HepG2 (cell line): ENCODE results near the gene EFNA4. TPM values are rescaled to one million over a fixed set of nuclear protein-coding genes. Genes with fewer than 3 reads are reported as not detected.

ENCODE experiments used
- CBFB ChIP-seq: sonication (generic); formaldehyde crosslinking; IDR thresholded peaks from 2 replicates; pipeline ENCODE4 v1.4.0; 2020; ENCODE audit warnings: missing genetic modification reagents
- CC2D1A ChIP-seq: sonication (generic); formaldehyde crosslinking; IDR thresholded peaks from 2 replicates; pipeline ENCODE4 v1.8.1; 2023; ENCODE audit warnings: mild to moderate bottlenecking, missing genetic modification reagents
- HNF4G ChIP-seq, 2 experiments: sonication (generic) in 1 of 2; formaldehyde crosslinking in 1 of 2; IDR thresholded peaks; 2 replicates each; pipeline versions ENCODE4 v1.4.0 to v1.6.1; 2011 to 2020; ENCODE audit warnings: borderline replicate concordance in 2 of 2, low read depth in 2 of 2, mild to moderate bottlenecking in 2 of 2, low read length in 1 of 2, missing genetic modification reagents in 1 of 2, moderate library complexity in 1 of 2
- HNRNPH1 ChIP-seq: fragments of 200-400 bp; formaldehyde crosslinking; optimal IDR thresholded peaks from 2 replicates; pipeline ENCODE3; 2017; ENCODE audit warnings: mild to moderate bottlenecking, low read depth, low read length
- HNRNPLL ChIP-seq: fragments of 200-400 bp; formaldehyde crosslinking; IDR thresholded peaks from 2 replicates; pipeline ENCODE4 v1.6.1; 2017; ENCODE audit warnings: mild to moderate bottlenecking, low read depth, low read length; ENCODE audit not compliant: poor library complexity, severe bottlenecking
- MAFG ChIP-seq: sonication (generic); formaldehyde crosslinking; IDR thresholded peaks from 2 replicates; pipeline ENCODE4 v1.5.1; 2020; ENCODE audit warnings: mild to moderate bottlenecking, missing genetic modification reagents
- MYC ChIP-seq: sonication (generic); formaldehyde crosslinking; IDR thresholded peaks from 2 replicates; pipeline ENCODE4 v1.9.0; 2021; ENCODE audit warnings: missing genetic modification reagents, borderline replicate concordance
- MYNN ChIP-seq: sonication (generic); formaldehyde crosslinking; IDR thresholded peaks from 2 replicates; pipeline ENCODE4 v1.4.0; 2020; ENCODE audit warnings: mild to moderate bottlenecking, low read depth, missing genetic modification reagents
- NFIB ChIP-seq: sonication (generic); formaldehyde crosslinking; IDR thresholded peaks from 2 replicates; pipeline ENCODE4 v1.9.0; 2021; ENCODE audit warnings: missing genetic modification reagents, mild to moderate bottlenecking, borderline replicate concordance
- SPEN ChIP-seq: sonication (generic); formaldehyde crosslinking; IDR thresholded peaks from 2 replicates; pipeline ENCODE4 v1.5.1; 2020; ENCODE audit warnings: low read depth, mild to moderate bottlenecking, missing genetic modification reagents
- THAP11 ChIP-seq: IDR thresholded peaks from 2 replicates; pipeline ENCODE4 v1.6.1; 2016; ENCODE audit warnings: missing biosample characterization, missing genetic modification reagents
- UBTF ChIP-seq: sonication (generic); formaldehyde crosslinking; IDR thresholded peaks from 2 replicates; pipeline ENCODE4 v1.4.0; 2020; ENCODE audit warnings: mild to moderate bottlenecking, missing genetic modification reagents
- ZBTB34 ChIP-seq: sonication (generic); formaldehyde crosslinking; IDR thresholded peaks from 2 replicates; pipeline ENCODE4 v1.8.0; 2022; ENCODE audit warnings: mild to moderate bottlenecking, missing genetic modification reagents
- ZBTB38 ChIP-seq: sonication (generic); formaldehyde crosslinking; IDR thresholded peaks from 2 replicates; pipeline ENCODE4 v1.5.1; 2020; ENCODE audit warnings: mild to moderate bottlenecking, missing genetic modification reagents
- ZBTB42 ChIP-seq: sonication (generic); formaldehyde crosslinking; IDR thresholded peaks from 2 replicates; pipeline ENCODE4 v1.5.0; 2020; ENCODE audit warnings: mild to moderate bottlenecking, missing genetic modification reagents
- ZMYM2 ChIP-seq: sonication (generic); formaldehyde crosslinking; IDR thresholded peaks from 2 replicates; pipeline ENCODE4 v1.8.0; 2022; ENCODE audit warnings: mild to moderate bottlenecking, missing genetic modification reagents
- ZNF224 ChIP-seq: sonication (generic); formaldehyde crosslinking; IDR thresholded peaks from 2 replicates; pipeline ENCODE4 v1.5.0; 2020; ENCODE audit warnings: mild to moderate bottlenecking, missing genetic modification reagents
- ZNF720 ChIP-seq: sonication (generic); formaldehyde crosslinking; IDR thresholded peaks from 2 replicates; pipeline ENCODE4 v1.4.0; 2020; ENCODE audit warnings: missing genetic modification reagents
- ZNF747 ChIP-seq: sonication (generic); formaldehyde crosslinking; IDR thresholded peaks from 2 replicates; pipeline ENCODE4 v1.8.1; 2023; ENCODE audit warnings: missing genetic modification reagents, mild to moderate bottlenecking, borderline replicate concordance
- ZNF772 ChIP-seq: sonication (generic); formaldehyde crosslinking; IDR thresholded peaks from 2 replicates; pipeline ENCODE4 v1.5.0; 2020; ENCODE audit warnings: mild to moderate bottlenecking, missing genetic modification reagents
- ZNF800 ChIP-seq: sonication (generic); formaldehyde crosslinking; IDR thresholded peaks from 2 replicates; pipeline ENCODE4 v1.4.0; 2020; ENCODE audit warnings: missing genetic modification reagents
- ZNF879 ChIP-seq: sonication (generic); formaldehyde crosslinking; IDR thresholded peaks from 2 replicates; pipeline ENCODE4 v1.8.1; 2023; ENCODE audit warnings: missing genetic modification reagents
- ZSCAN31 ChIP-seq: sonication (generic); formaldehyde crosslinking; IDR thresholded peaks from 2 replicates; pipeline ENCODE4 v1.5.0; 2020; ENCODE audit warnings: low read depth, mild to moderate bottlenecking, missing genetic modification reagents
- polyA plus RNA-seq, 8 experiments: library from polyadenylated mRNA; depleted of rRNA in 3 of 8; stranded (reverse) in 7 of 8; unstranded in 1 of 8; fragments of >200 nt; fragmentation: Illumina TruSeq in 4 of 8; extraction: Trizol in 4 of 8; gene quantifications; 2 replicates each; pipeline versions ENCODE4 v1.2.1 to v1.2.3, GENCODE V29; 2011 to 2016; ENCODE audit warnings: low read depth in 4 of 8, missing spikeins in 1 of 8, mixed read lengths in 1 of 8; ENCODE audit not compliant: insufficient read depth in 1 of 8
- total RNA-seq, 5 experiments: library from RNA; depleted of rRNA; stranded (reverse); fragments of >200 nt; fragmentation: Illumina TruSeq; extraction: Trizol; gene quantifications; 2 replicates each; pipeline ENCODE4 v1.2.3, GENCODE V29; 2016; ENCODE audit warnings: low read depth in 1 of 5

The EFNA4 gene
- total and polyA plus RNA-seq, 2 of the 13 experiments (the other 11 are each of a cell fraction or from before 2014, with no cell fraction given): 12.0 to 17.2 TPM

- no peak for TF ChIP-seq HNF4G (IDR thresholded peaks at IDR 0.05; ENCODE audit: borderline replicate concordance, low read depth, low read length)
- TF ChIP-seq HNF4G (CRISPR knock-in tag; IDR thresholded peaks at IDR 0.05; ENCODE audit: borderline replicate concordance, low read depth): peak; percentile 44; the same call in 1 of the 2 replicates
- peak; percentile 89; the same call in 1 of the 2 replicates for TF ChIP-seq MYC (CRISPR knock-in tag)
- peak; percentile 68; the same call in 1 of the 2 replicates for TF ChIP-seq MAFG (CRISPR knock-in tag)
- TF ChIP-seq NFIB (CRISPR knock-in tag): 0 out of 2 replicates have a peak, but pooled peaks have one; percentile 29
- TF ChIP-seq CBFB (CRISPR knock-in tag): peak; percentile 52
- TF ChIP-seq ZBTB42 (CRISPR knock-in tag): peak; percentile 60; the same call in 1 of the 2 replicates
- TF ChIP-seq ZSCAN31 (CRISPR knock-in tag): peak; percentile 94; the same call in 1 of the 2 replicates
- peak; percentile 92 for TF ChIP-seq SPEN (CRISPR knock-in tag)
- peak; percentile 83 for TF ChIP-seq HNRNPLL
- TF ChIP-seq ZNF720: no peak
- peak; percentile 88 for TF ChIP-seq ZNF800 (CRISPR knock-in tag)
- TF ChIP-seq MYNN: peak; percentile 60; the same call in 1 of the 2 replicates
- peak; percentile 88; the same call in 1 of the 2 replicates for TF ChIP-seq UBTF (CRISPR knock-in tag)
- peak; percentile 90 for TF ChIP-seq ZNF772 (CRISPR knock-in tag)
- peak; percentile 55; the same call in 1 of the 2 replicates for TF ChIP-seq ZBTB38 (CRISPR knock-in tag)
- TF ChIP-seq ZNF224: peak; percentile 80; the same call in 1 of the 2 replicates
- peak; percentile 65; the same call in 1 of the 2 replicates for TF ChIP-seq ZNF747 (CRISPR knock-in tag)
- peak; percentile 58; the same call in 1 of the 2 replicates for TF ChIP-seq ZNF879 (CRISPR knock-in tag)
- TF ChIP-seq HNRNPH1: no peak
- no peak for TF ChIP-seq CC2D1A (CRISPR knock-in tag)
- TF ChIP-seq ZMYM2 (CRISPR knock-in tag): peak; percentile 90
- peak; percentile 51 for TF ChIP-seq THAP11 (CRISPR knock-in tag)
- TF ChIP-seq ZBTB34 (CRISPR knock-in tag): 0 out of 2 replicates have a peak, but pooled peaks have one; percentile 54
Observed at GRCh38 chr1:155050560-155051341, 12.8 kb upstream of the EFNA4 start, which contains the start of gene ADAM15 (continued).
